ENCODE data around the gene AP5B1.
A peak's percentile ranks its signal among the peaks of the same experiment; 100 is the strongest.

Gene AP5B1

GRCh38 chr11:65786008-65786785 lies 5.4 kb upstream of the AP5B1 start:
- no peak for DNase-seq (ENCODE audit: low read depth in 1 of 2, low spot score in 1 of 2)

- DNase-seq (ENCODE audit: low read depth in 1 of 2, low spot score in 1 of 2) = no peak
Measured at GRCh38 chr11:65785319-65786007, 4.7 kb upstream of the AP5B1 start.

- no peak for DNase-seq (ENCODE audit: low read depth in 1 of 2, low spot score in 1 of 2)
Measured at GRCh38 chr11:65782816-65783228, 2.0 kb upstream of the AP5B1 start.

DNA sequence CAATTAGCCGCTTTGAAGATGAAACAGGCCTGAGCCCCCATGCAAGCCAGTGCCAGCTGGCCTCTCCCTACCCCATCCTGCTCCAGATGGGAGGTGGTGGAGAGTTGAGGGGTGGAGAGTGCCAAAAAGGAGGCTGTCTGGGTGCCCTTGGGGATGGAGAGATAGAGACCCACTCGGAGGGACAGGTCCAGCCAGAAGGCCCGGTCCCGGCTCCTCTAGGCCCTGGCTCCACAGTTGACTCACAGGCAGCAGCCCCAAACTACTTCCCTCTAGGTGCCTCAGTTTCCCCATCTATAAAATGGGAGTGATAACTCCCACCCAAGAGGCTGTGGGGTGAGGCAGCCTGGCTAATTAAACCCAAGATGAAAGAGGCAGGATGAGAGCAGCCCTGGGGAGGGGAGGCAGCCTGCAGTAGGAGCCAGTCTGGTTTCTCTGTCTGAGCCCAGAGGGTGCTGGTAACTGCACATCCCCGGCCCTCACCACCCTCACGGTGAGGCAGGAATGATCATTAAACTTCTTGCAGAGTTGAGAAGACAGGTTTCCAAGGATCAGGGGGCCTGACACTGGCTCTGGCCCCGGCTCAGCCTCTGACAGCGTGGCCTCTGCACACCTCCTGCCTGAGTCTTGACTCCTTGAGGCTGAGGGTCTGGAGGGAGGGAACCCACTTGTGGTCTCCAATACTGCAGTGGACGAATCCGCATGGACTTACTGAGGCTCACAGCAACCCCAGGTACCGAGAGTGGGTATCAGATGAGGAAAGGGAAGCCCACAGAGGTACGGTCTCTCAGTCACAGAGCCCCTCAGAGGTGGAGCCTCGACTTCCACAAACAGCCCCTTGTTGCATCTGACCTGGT lies 1.4 kb upstream of the AP5B1 start:
- no peak for DNase-seq (ENCODE audit: low read depth in 1 of 2, low spot score in 1 of 2)

DNA sequence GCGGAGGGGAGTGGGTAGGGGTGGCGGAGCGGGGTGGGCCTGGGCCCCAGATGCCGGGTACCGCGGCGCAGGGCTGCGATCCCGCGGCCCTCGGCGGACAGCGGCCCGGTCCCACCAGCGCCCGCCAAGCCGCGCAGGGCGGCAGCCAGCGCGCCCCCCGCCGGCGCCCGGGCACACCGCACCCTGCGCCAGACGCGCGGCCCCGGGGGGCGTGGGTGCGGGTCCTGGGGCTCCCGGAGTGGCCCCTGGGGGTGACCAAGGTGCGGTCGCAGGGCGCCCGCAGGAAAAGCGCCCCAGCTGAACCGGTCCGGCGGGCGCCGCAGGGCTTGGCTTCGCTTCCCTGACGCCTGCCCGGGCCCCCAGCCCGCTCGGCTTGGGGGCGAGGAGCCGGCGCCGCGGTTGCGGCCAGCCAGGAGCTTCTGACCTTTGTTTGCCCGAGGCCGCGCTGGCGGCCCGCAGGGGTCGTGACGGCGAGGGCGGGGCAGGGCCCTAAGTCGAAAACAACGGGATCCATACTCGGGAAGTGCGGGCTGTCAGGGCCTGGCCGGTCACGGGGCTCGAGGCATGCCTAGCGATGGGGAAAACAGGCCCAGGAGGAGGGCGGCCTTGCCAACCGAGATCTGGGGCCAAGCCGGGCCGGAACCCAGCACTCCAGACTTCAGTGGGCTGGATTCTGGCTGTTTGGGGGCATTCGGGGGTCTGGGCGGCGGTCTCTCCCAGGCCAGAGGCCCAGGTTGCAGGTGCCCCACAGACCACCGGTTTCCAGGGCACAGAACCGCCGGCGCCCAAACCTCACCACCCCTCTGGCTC lies 581 bp upstream of the AP5B1 start:
- DNase-seq (ENCODE audit: low read depth in 1 of 2, low spot score in 1 of 2) = no peak

- peak; percentile 37 to 67 for DNase-seq (ENCODE audit: low read depth in 1 of 2, low spot score in 1 of 2)
Measured at GRCh38 chr11:65779919-65780769, 632 bp downstream of the AP5B1 start.

GRCh38 chr11:65779669-65779918 lies 1.2 kb downstream of the AP5B1 start:
- no peak for DNase-seq (ENCODE audit: low read depth in 1 of 2, low spot score in 1 of 2)

DNA sequence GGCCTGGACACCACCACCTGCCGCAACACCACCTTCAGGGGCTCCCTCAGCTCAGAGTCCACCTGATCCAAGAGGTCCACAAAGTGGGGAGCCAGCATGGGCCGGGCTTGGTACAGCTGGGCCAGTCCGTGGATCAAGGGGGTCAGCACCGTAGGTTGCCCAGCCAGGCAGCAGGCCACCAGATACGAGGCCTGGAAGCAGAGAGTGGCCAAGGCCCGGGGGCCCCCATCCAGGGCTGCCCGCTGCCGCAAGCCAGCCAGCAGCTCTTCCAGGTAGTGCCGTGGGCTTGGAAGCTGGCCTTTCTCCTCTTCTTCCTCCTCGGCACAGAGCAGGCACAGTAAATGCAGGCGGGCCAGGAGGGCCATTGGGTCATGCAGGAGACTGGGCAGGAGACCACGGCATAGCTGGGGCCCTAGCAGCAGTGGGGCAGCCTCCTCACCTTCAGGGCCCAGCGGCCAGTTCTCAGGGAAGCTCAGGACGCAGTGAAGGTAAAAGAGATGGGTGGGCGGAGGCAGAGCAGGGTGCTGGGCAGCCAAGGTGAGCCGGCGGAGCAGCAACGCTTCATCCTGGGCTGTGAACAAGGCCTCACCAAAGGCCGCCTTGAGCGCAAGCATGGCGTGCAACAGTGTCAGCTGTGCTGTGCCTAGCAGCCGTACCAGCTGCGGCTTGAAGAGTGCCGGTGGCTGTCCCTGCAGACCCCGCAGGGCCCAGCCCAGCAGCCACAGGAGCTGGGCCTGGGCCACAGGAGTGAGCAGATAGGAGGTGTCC lies 1.7 kb downstream of the AP5B1 start:
- DNase-seq (ENCODE audit: low read depth in 1 of 2, low spot score in 1 of 2) = no peak

- no peak for DNase-seq (ENCODE audit: low read depth in 1 of 2, low spot score in 1 of 2)
Measured at GRCh38 chr11:65778431-65778900, 2.3 kb downstream of the AP5B1 start.

DNA sequence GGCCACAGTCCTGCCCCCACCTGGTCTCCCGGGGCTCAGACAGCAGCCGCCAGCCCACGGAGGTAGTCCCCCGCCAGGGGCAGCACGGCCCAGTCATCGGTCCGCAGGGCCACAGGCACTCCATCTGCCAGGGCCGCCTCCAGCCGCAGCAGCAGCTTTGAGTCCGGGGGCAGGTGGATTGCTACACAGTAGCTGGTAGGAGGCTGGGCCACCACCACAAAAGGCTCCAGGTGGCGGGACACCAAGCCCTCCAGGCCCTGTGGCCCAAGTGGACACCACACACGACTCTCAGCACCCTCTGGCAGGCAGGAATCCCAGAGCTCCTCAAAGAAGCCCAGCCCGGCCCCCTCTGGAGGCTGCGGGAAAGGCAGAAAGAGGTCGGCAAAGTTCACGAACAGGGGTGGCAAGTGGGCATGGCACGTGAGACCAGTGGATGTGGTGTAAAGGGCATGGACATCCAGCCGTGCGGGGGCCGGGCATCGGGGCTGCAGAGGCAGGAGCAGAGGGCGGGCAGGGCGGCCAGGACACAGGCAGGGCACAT lies 2.9 kb downstream of the AP5B1 start:
- no peak for DNase-seq (ENCODE audit: low read depth in 1 of 2, low spot score in 1 of 2)

GRCh38 chr11:65777241-65777640 lies 3.5 kb downstream of the AP5B1 start:
- DNase-seq (ENCODE audit: low read depth in 1 of 2, low spot score in 1 of 2) = no peak

DNA sequence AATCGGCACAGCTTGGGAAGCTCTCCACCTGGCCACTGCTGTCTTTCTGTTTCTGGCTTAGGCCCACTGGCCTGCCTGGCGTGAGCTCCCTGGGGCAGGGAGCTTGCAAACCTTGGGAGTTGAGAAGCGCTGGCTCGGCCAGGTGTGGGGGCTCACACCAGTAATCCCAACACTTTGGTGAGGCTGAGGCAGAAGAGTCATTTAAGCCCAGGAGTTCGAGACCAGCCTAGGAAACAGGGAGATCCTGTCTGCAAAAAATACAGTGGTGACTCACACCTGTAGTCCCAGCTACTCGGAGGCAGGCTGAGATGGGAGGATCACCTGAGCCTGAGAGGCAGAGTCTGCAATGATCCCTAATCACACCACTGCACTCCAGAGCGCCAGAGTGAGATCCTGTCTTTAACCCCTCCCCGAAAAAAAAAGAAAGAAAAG lies 4.0 kb downstream of the AP5B1 start:
- no peak for DNase-seq (ENCODE audit: low read depth in 1 of 2, low spot score in 1 of 2)

- DNase-seq (ENCODE audit: low read depth in 1 of 2, low spot score in 1 of 2) = no peak
Measured at GRCh38 chr11:65776196-65776595, 4.6 kb downstream of the AP5B1 start.

GRCh38 chr11:65774525-65775306 lies 6.1 kb downstream of the AP5B1 start:
- no peak for DNase-seq (ENCODE audit: low read depth in 1 of 2, low spot score in 1 of 2)

DNA sequence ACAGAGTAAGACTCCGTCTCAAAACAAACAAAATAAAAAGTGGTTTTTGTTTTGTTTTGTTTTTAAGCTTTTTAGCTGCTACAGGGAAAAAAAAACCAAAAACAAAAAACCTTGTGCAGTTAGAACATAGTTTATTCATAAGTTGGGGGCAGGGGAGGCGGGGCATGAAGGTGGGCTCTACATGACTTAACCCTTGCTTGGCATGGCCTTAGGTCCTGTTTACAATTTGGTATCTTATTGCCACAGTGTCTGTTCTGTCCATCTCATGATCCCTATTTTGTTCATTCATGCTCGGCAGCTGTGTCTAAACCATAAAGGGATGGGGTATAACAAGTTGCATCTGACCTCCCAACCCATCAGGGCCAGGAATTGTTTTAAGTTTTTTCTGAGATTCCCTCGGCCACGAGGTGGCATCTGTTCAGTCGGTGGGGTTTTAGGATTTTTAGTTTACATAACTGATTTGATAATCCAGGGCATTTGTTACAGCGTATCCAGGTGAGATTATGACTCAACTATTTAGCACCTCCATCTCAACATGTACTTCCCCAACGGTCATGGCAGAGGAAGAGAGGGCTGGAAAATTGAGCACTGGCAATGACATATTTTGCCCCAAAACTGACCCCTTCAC lies 6.9 kb downstream of the AP5B1 start:
- no peak for DNase-seq (ENCODE audit: low read depth in 1 of 2, low spot score in 1 of 2)

GRCh38 chr11:65771589-65772112 lies 9.1 kb downstream of the AP5B1 start:
- no peak for DNase-seq (ENCODE audit: low read depth in 1 of 2, low spot score in 1 of 2)

DNA sequence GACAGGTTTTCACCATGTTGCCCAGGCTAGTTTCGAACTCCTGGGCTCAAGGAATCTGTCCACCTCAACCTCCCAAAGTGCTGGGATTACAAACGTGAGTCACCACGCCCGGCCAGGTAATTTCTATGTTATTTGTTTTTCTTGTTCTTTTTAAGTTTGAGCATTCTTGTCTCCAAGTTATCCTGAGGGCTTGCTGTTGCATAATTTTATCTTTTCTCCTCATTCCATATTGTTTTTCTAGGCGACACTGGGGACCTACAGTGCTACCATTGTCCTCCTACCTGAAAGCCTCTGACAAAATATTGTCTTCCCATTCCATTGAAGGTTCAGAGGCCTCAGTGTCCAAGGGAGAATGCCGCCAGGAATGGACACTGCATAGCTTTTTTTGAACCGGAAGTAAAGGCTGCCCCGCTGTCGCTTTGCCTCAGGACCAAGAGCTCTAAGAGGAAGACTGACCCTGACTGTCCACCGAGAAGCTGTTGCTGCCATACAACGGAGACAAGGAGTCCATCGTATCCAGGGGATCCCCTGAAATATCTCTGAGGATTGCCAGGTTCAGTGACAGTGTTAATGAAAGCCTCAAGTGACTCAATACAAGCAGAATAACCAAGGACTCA lies 9.7 kb downstream of the AP5B1 start:
- DNase-seq (ENCODE audit: low read depth in 1 of 2, low spot score in 1 of 2) = no peak
